Lung (tissue), 12 donors: ENCODE measurements around the gene RERE. TPM values are rescaled to one million over a fixed set of nuclear protein-coding genes. Genes with fewer than 3 reads are reported as not detected.

Source experiments
- ATAC-seq: fragments of 200-7000 bp; cut with Tn5 transposase; one replicate; pipeline ENCODE4 v1.9.1; 2020; ENCODE audit warnings: moderate number of reproducible peaks; ENCODE audit not compliant: insufficient read depth, low FRiP score
- DNase-seq, 3 donors: peaks; one replicate each; pipeline ENCODE4 v3.0.0-alpha.2; 2013 to 2017
- H3K27ac ChIP-seq, 2 donors: one replicate each; pipeline ENCODE4 v1.5.1; 2013; ENCODE audit warnings: mild to moderate bottlenecking in 2 of 2, moderate library complexity in 2 of 2, control low read depth in 1 of 2, inconsistent platforms in 1 of 2, low read depth in 1 of 2, low read length in 1 of 2
- H3K27me3 ChIP-seq, 3 donors: one replicate each; pipeline ENCODE4 v1.5.1; 2013; ENCODE audit warnings: low read length in 2 of 3; ENCODE audit not compliant: control insufficient read depth in 3 of 3, insufficient read depth in 3 of 3
- H3K36me3 ChIP-seq, 4 donors: one replicate each; pipeline ENCODE4 v1.5.1; 2013; ENCODE audit warnings: low read length in 4 of 4, mild to moderate bottlenecking in 1 of 4, moderate library complexity in 1 of 4; ENCODE audit not compliant: control insufficient read depth in 4 of 4, insufficient read depth in 4 of 4
- H3K4me1 ChIP-seq, 5 donors: one replicate each; pipeline ENCODE4 v1.5.1; 2013; ENCODE audit warnings: low read length in 5 of 5, mild to moderate bottlenecking in 2 of 5, moderate library complexity in 1 of 5; ENCODE audit not compliant: control insufficient read depth in 5 of 5, insufficient read depth in 5 of 5
- H3K4me3 ChIP-seq: one replicate; pipeline ENCODE4 v1.5.1; 2013; ENCODE audit warnings: mild to moderate bottlenecking, control low read depth, moderate library complexity
- H3K9ac ChIP-seq, 2 donors: one replicate each; pipeline ENCODE4 v1.5.1; 2013; ENCODE audit warnings: low read length in 2 of 2, control low read depth in 1 of 2; ENCODE audit not compliant: insufficient read depth in 1 of 2
- H3K9me3 ChIP-seq, 4 donors: one replicate each; pipeline ENCODE4 v1.5.1; 2013; ENCODE audit warnings: low read length in 3 of 4, mild to moderate bottlenecking in 1 of 4, moderate library complexity in 1 of 4; ENCODE audit not compliant: control insufficient read depth in 4 of 4, insufficient read depth in 3 of 4
- CTCF ChIP-seq: IDR thresholded peaks from 2 replicates; pipeline ENCODE4 v1.5.1; 2012; ENCODE audit warnings: mild to moderate bottlenecking; ENCODE audit errors: control extremely low read depth, extremely low read depth
- WGBS, 2 donors: extraction: QIAGEN DNeasy Blood & Tissue Kit; methylation state at CpG; one replicate each; pipeline ENCODE4 v1.1.7; 2013; 5-methylcytosine and 5-hydroxymethylcytosine counted together
- polyA plus RNA-seq, 2 donors: library from polyadenylated mRNA; stranded (reverse); fragments of 200-250 nt; gene quantifications; one replicate each; pipeline ENCODE4 v1.2.1, GENCODE V29; 2013
- total RNA-seq, 2 donors: library from RNA; depleted of rRNA in 1 of 2; stranded (reverse); fragments of >200 nt in 1 of 2; gene quantifications; one replicate each; pipeline ENCODE4 v1.2.1, GENCODE V29; 2014 to 2021
- donor health status: control.
- donor health status: control.
- donor health status: Bipolar disorder and iron deficiency.
- donor health status: healthy.
- donor health status: DM: yes; HTN: yes; CAD: no.

Gene RERE
- total and polyA plus RNA-seq, 4 donors = 21.7 to 207 (median 57.5) TPM

- Histone ChIP-seq H3K27ac (no peak overlapping the region), H3K36me3 (peaks cover 0 to 2% (median 0%) of the 10 kb centered on the region in 4 donors), H3K9ac (no peak overlapping the region), H3K4me3 (no peak overlapping the region), H3K4me1 (peaks cover 0 to 3% (median 0%) of the 10 kb centered on the region in 5 donors), H3K27me3 (no peaks in the 10 kb centered on the region), H3K9me3 (no peaks in the 10 kb centered on the region)
- WGBS, 2 donors = 22 to 48% methylated on average over 3 of the region's 3 CpGs
- TF ChIP-seq CTCF = no peak
- ATAC-seq = no peak
- no peak for DNase-seq
These were observed 20.6 kb downstream of the RERE start for GRCh38 chr1:8796812-8797211.

- no peak for TF ChIP-seq CTCF
- DNase-seq = no peak
- WGBS, 2 donors = 72 to 76% methylated on average over 3 of the region's 3 CpGs
- H3K4me3 ChIP-seq = no peak overlapping the region
- no peaks in the 10 kb centered on the region for H3K9me3 ChIP-seq
- no peak overlapping the region for H3K9ac ChIP-seq
- H3K27ac ChIP-seq = no peak overlapping the region
- H3K27me3 ChIP-seq = no peaks in the 10 kb centered on the region
- ATAC-seq = no peak
- H3K36me3 ChIP-seq = no peaks in the 10 kb centered on the region
- H3K4me1 ChIP-seq = peaks cover 0 to 3% (median 3%) of the 10 kb centered on the region in 5 donors
These were observed 22.8 kb downstream of the RERE start for GRCh38 chr1:8794605-8795004.

DNA sequence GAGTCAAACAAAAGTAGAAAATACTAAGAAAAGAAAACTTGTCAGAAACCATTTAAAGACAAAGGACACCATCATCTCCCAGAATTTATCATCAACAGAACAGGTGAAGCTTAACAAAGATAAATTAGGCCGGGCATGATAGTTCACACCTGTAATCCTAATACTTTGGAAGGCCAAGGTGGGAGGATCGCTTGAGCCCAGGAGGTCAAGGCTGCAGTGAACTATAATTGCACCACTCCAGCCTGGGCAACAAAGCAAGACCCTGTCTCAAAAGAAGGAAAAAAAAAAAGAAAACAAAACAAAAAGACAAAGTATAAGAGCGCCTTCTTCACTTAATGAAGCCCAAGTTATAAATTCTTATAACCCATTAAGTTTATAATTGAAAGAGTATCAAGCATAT lies 25.6 kb downstream of the RERE start:
- no peaks in the 10 kb centered on the region for H3K27me3 ChIP-seq
- H3K36me3 ChIP-seq = no peaks in the 10 kb centered on the region
- no peak overlapping the region for H3K4me3 ChIP-seq
- H3K4me1 ChIP-seq = peaks cover 0 to 3% (median 0%) of the 10 kb centered on the region in 5 donors
- TF ChIP-seq CTCF = no peak
- ATAC-seq (no peak), DNase-seq (no peak)
- WGBS, 2 donors = 97 to 98% methylated on average over 3 of the region's 3 CpGs
- H3K9me3 ChIP-seq = no peaks in the 10 kb centered on the region
- no peak overlapping the region for H3K9ac ChIP-seq
- H3K27ac ChIP-seq = no peak overlapping the region

- Histone ChIP-seq H3K4me1 (peaks cover 0 to 3% (median 0%) of the 10 kb centered on the region in 5 donors), H3K9ac (no peak overlapping the region), H3K4me3 (no peak overlapping the region), H3K9me3 (no peaks in the 10 kb centered on the region), H3K27me3 (no peaks in the 10 kb centered on the region), H3K27ac (no peak overlapping the region), H3K36me3 (no peaks in the 10 kb centered on the region)
- WGBS, 2 donors = 77 to 87% methylated on average over 1 of the region's 1 CpG
- ATAC-seq = no peak
- no peak for DNase-seq
- TF ChIP-seq CTCF = no peak
These were observed 26.5 kb downstream of the RERE start for GRCh38 chr1:8790987-8791386.
